GM06990 (cell line): ENCODE results near the gene FAM20C.

Experiments used
- DNase-seq: peaks from one replicate; pipeline ENCODE4 v3.0.0-alpha.2; 2011; ENCODE audit not compliant: insufficient read length; ENCODE audit errors: extremely low read depth
- H3K27me3 ChIP-seq: replicated peaks from 2 replicates; pipeline ENCODE4 v1.6.0; 2011; ENCODE audit warnings: low read length; ENCODE audit not compliant: control insufficient read depth, insufficient read depth
- H3K36me3 ChIP-seq: 2 replicates; pipeline ENCODE4 v1.5.1; 2011; ENCODE audit warnings: low read length; ENCODE audit not compliant: control insufficient read depth, insufficient read depth
- H3K4me3 ChIP-seq: replicated peaks from 2 replicates; pipeline ENCODE4 v1.5.1; 2011; ENCODE audit warnings: low read depth, mild to moderate bottlenecking, control low read depth, low read length
- TF ChIP-seq, protein P1 (sequence below): IDR thresholded peaks from 2 replicates; pipeline ENCODE4 v1.5.1; 2011; ENCODE audit warnings: low read length, control low read depth, mild to moderate bottlenecking, inconsistent platforms; ENCODE audit not compliant: insufficient read depth, poor library complexity, severe bottlenecking

The FAM20C gene

DNA sequence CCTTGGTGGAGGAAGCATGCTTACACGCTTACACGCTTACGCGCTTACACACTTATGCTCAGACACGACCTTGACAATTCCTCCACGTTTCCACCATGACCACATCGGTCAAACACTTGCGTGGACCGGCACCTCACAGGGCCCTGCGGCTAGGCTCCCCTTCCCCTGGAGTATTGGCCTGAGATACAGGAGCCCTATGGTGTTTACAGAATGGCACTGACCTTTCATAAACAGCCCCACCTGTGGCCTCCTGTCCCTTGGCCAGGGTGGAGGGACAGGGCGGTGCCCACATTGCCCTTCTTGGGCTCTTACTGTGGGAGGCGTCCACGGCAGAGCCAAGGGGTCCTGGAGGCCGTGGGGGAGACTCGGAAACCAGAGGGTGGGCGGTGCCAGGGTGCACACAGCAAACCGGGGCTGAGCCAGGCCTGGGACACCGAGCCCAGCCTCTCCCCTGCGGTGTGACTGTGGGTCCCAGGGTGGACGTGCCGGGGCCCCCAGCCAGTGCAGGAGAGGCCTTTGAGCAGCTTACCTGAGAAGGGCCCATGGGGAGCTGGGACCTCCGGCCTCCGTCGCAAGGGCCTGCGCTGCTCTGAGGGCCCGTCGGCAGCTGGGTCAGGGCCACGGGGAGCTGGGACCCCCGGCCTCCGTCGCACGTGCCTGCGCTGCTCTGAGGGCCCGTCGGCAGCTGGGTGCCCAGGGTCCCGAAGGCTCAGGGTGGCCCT lies 53.4 kb downstream of the FAM20C start:
- TF ChIP-seq, protein P1, sequence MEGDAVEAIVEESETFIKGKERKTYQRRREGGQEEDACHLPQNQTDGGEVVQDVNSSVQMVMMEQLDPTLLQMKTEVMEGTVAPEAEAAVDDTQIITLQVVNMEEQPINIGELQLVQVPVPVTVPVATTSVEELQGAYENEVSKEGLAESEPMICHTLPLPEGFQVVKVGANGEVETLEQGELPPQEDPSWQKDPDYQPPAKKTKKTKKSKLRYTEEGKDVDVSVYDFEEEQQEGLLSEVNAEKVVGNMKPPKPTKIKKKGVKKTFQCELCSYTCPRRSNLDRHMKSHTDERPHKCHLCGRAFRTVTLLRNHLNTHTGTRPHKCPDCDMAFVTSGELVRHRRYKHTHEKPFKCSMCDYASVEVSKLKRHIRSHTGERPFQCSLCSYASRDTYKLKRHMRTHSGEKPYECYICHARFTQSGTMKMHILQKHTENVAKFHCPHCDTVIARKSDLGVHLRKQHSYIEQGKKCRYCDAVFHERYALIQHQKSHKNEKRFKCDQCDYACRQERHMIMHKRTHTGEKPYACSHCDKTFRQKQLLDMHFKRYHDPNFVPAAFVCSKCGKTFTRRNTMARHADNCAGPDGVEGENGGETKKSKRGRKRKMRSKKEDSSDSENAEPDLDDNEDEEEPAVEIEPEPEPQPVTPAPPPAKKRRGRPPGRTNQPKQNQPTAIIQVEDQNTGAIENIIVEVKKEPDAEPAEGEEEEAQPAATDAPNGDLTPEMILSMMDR, result no peak
- Histone ChIP-seq H3K36me3 (no peaks in the 10 kb centered on the region), H3K27me3 (no peaks in the 10 kb centered on the region), H3K4me3 (no peak overlapping the region)
- no peak for DNase-seq

DNA sequence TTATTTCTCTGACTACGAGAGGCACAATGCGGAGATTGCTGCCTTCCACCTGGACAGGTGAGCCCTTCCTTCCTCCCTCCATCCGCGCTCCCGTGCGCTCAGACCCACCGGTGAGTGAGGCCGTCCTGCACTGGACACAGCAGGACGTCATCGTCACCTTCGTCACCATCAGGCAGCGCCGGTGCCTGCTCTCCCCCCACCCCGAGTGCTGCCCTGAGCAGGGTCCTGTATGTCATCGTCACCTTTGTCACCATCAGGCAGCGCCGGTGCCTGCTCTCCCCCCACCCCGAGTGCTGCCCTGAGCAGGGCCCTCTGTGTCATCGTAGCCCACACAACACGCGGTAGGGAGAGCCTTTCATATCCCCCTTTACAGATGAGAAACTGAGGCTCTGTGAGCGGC lies 54.1 kb downstream of the FAM20C start:
- TF ChIP-seq, protein P1, result no peak
- H3K27me3 ChIP-seq, result no peaks in the 10 kb centered on the region
- no peaks in the 10 kb centered on the region for H3K36me3 ChIP-seq
- no peak for DNase-seq
- H3K4me3 ChIP-seq, result no peak overlapping the region

DNA sequence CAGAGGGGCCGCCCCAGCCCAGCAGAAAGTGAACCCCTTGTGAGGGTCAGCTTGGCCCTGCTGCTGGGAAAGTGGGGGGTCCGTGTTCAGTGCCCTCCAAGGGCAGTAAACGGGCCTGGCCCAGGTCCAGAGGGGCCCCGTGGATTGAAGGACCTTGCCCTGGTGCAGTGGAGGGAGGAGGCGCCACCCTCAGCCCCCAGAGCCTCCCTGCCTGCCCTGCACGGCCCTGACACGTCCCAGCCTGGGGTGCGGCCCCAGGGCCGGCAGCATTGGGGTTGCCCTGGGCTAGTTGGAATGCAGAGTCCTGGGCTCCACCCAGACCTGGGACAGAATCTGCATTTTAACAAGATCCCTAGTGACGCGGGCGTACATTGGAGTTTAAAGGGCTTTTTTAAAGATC lies 54.8 kb downstream of the FAM20C start:
- no peaks in the 10 kb centered on the region for H3K36me3 ChIP-seq
- TF ChIP-seq, protein P1, result no peak
- no peaks in the 10 kb centered on the region for H3K27me3 ChIP-seq
- no peak for DNase-seq
- H3K4me3 ChIP-seq, result no peak overlapping the region

DNA sequence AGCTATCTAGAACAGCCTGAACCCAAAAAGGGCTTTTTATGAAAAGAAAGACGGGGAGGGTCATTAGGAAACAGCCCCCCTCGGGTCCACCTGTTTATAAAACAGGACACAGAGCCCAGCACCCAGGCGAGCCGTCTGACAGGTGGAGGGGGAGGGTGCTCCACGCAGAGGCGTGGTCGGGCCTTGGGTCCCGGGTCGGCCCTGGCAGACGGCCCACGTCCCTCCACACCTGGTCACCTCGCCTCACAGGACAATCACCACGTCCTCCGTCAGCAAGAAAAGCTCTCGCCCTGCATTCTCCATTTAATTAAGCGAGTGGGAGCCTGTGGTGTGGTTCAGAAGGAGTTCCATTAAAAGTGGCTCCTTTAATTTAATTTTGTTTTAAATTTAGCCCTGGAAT lies 55.3 kb downstream of the FAM20C start:
- TF ChIP-seq, protein P1, result no peak
- H3K36me3 ChIP-seq, result no peaks in the 10 kb centered on the region
- H3K4me3 ChIP-seq, result no peak overlapping the region

DNA sequence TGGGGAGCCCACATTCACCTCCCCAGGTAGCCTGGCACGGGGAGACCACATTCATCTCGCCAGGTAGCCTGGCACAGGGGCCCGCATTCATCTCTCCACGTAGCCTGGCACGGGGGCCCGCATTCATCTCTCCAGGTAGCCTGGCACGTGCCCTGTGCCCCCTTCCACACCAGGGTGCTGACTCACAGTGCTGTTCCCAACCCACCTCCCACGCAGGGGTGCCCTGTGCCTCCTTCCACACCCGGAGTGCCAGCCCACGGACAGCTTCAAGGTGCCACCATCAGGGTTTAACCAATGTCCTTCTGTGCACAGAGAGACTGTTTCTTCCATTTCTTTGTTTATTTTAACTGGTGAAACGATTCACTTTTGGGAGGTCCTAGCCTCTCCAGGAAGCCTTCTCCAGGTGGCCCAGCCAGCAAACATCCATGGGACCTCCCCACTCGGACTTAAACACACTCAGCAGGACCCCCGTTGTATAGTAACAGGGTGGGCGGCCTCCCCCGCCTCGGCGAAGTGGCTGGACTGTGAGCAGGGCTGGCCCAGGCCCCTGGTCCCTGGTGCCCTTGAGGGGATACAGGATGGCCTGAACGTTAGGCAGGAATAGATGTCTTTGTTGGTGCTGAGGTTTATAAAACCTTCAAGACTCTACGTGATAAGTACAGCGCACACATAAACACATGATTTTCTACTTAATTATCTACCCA lies 56.5 kb downstream of the FAM20C start:
- Histone ChIP-seq H3K4me3 (no peak overlapping the region), H3K27me3 (no peaks in the 10 kb centered on the region), H3K36me3 (no peaks in the 10 kb centered on the region)
- no peak for DNase-seq
- TF ChIP-seq, protein P1, result no peak

More for the DNA sequence above, 55.3 kb downstream of the FAM20C start:
- H3K27me3 ChIP-seq, result no peaks in the 10 kb centered on the region
- DNase-seq, result no peak

DNA sequence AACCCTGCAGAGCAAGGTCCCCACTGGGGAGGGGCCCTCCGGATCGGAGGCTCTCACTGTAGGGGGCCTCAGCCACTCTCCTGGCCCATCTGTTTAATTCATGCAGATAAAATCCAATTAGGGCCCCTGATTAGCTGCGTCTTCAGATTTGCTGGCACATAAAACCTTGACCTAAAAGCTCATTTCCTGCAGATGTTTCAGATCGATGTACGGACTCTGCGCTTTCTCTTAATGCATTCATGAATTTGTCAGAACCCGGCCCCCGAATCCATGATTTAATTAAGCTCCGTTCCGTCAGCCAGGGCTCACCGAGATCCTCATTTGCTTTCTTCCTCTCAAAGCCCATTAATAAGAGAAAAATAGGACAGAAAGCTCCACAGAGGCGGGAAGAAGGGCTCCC lies 57.6 kb downstream of the FAM20C start:
- TF ChIP-seq, protein P1, result no peak
- H3K36me3 ChIP-seq, result no peaks in the 10 kb centered on the region
- no peaks in the 10 kb centered on the region for H3K27me3 ChIP-seq
- no peak overlapping the region for H3K4me3 ChIP-seq
- no peak for DNase-seq
